NCI-H2029 treated with DMSO at 0.1 percent for 48 hours (cell line): ENCODE results near the gene RIN3.
A peak's percentile ranks its signal among the peaks of the same experiment; 100 is the strongest.

ENCODE experiments used
- DNase-seq: peaks from one replicate; lab custom pipeline; 2025; lab: John Stamatoyannopoulos, UW

The RIN3 gene

GRCh38 chr14:92690171-92691011, 176.8 kb downstream of the RIN3 start:
- DNase-seq: peak; percentile 47

- DNase-seq: peak; percentile 71
These were observed 179.2 kb downstream of the RIN3 start for GRCh38 chr14:92692822-92693226.

- DNase-seq: no peak
These were observed 180.6 kb downstream of the RIN3 start for GRCh38 chr14:92693998-92694795.

- no peak for DNase-seq
These were observed 181.2 kb downstream of the RIN3 start for GRCh38 chr14:92694807-92695206.

- DNase-seq: no peak
These were observed 182.0 kb downstream of the RIN3 start for GRCh38 chr14:92695562-92695961.

GRCh38 chr14:92696366-92696765, 182.8 kb downstream of the RIN3 start:
- no peak for DNase-seq

GRCh38 chr14:92698393-92698792, 184.8 kb downstream of the RIN3 start:
- no peak for DNase-seq

- DNase-seq: no peak
These were observed 188.2 kb downstream of the RIN3 start for GRCh38 chr14:92701826-92702225.

- DNase-seq: no peak
These were observed 188.9 kb downstream of the RIN3 start for GRCh38 chr14:92702441-92702918.

GRCh38 chr14:92703516-92703915, 189.9 kb downstream of the RIN3 start:
- DNase-seq: no peak

- no peak for DNase-seq
These were observed 190.6 kb downstream of the RIN3 start for GRCh38 chr14:92704036-92704804.

- DNase-seq: no peak
These were observed 191.2 kb downstream of the RIN3 start for GRCh38 chr14:92704821-92705220.

- no peak for DNase-seq
These were observed 192.8 kb downstream of the RIN3 start for GRCh38 chr14:92706386-92706785.

GRCh38 chr14:92709340-92710000, 195.9 kb downstream of the RIN3 start:
- no peak for DNase-seq

GRCh38 chr14:92710001-92710341, 196.4 kb downstream of the RIN3 start:
- no peak for DNase-seq

GRCh38 chr14:92711976-92712653, 198.5 kb downstream of the RIN3 start:
- DNase-seq: no peak

- no peak for DNase-seq
These were observed 199.1 kb downstream of the RIN3 start for GRCh38 chr14:92712654-92713051.

GRCh38 chr14:92714739-92715307, 201.2 kb downstream of the RIN3 start:
- DNase-seq: peak; percentile 33

- no peak for DNase-seq
These were observed 202.6 kb downstream of the RIN3 start for GRCh38 chr14:92716131-92716530.

GRCh38 chr14:92717571-92718042, 204.0 kb downstream of the RIN3 start:
- DNase-seq: no peak

GRCh38 chr14:92718664-92719063, 205.1 kb downstream of the RIN3 start:
- no peak for DNase-seq
